HCT116 (cell line): ENCODE measurements around the gene COL18A1. TPM values are rescaled to one million over a fixed set of nuclear protein-coding genes. Genes with fewer than 3 reads are reported as not detected.

Source experiments
- ATAC-seq: fragments of 200-7000 bp; cut with Tn5 transposase; 2 replicates; pipeline ENCODE4 v1.9.1; 2020; ENCODE audit warnings: mild to moderate bottlenecking, moderate library complexity
- BruUV-seq: library from RNA; stranded (reverse); fragments of 400-500 nt; replicated peaks from 2 replicates; lab custom pipeline; 2021; lab: Mats Ljungman, UMichigan
- CTCF ChIA-PET: fragments of 300-600 bp; sonication (Branson Sonifier 250); formaldehyde crosslinking; loops from one replicate; lab custom pipeline; 2021; ENCODE audit warnings: antibody characterized with exemption; lab: Charles Lee
- POLR2A ChIA-PET: fragments of 300-600, 350-600 bp; sonication (Branson Sonifier 250); formaldehyde crosslinking; loops from one replicate; lab custom pipeline; 2021; ENCODE audit warnings: antibody characterized with exemption; lab: Charles Lee
- RAD21 ChIA-PET, 2 experiments: fragments of 300-600 bp; sonication (Branson Sonifier 250); formaldehyde crosslinking; loops; one replicate each; lab custom pipeline; 2023; ENCODE audit warnings: low total read pairs in 2 of 2; ENCODE audit not compliant: uncharacterized antibody in 2 of 2, unreplicated experiment in 2 of 2, low non-redundant PET in 1 of 2; lab: Charles Lee
- DNase-seq: peaks from one replicate; pipeline ENCODE4 v3.0.0-alpha.2; 2010; ENCODE audit warnings: low read depth, low spot score
- H2AFZ ChIP-seq: fragments of 200-600 bp; shearing (Covaris generic), sonication (generic); 2 replicates; pipeline ENCODE4 v1.6.1; 2017; ENCODE audit warnings: low read depth, mixed run types, mixed read lengths, antibody characterized with exemption, low read length; ENCODE audit not compliant: poor library complexity, severe bottlenecking
- H3K27ac ChIP-seq: 2 replicates; pipeline ENCODE4 v1.5.1; 2012; ENCODE audit warnings: low read depth, low read length
- H3K27me3 ChIP-seq: fragments of 200-600 bp; sonication (generic); 2 replicates; pipeline ENCODE4 v1.6.1; 2016; ENCODE audit warnings: mixed run types, low read length, mixed read lengths; ENCODE audit not compliant: insufficient read depth
- H3K36me3 ChIP-seq, 2 experiments: fragments of 200-500 bp in 1 of 2; fragments of 200-600 bp in 1 of 2; sonication (Bioruptor generic) in 1 of 2; sonication (generic) in 1 of 2; 2 replicates each; pipeline versions ENCODE4 v1.5.1 to v1.6.1; 2014 to 2016; ENCODE audit warnings: low read length in 2 of 2, inconsistent platforms in 1 of 2, mixed read lengths in 1 of 2, mixed run types in 1 of 2; ENCODE audit not compliant: insufficient read depth in 2 of 2, control insufficient read depth in 1 of 2
- H3K4me1 ChIP-seq, 2 experiments: fragments of 200-600 bp in 1 of 2; sonication (generic) in 1 of 2; 2 replicates each; pipeline versions ENCODE4 v1.5.1 to v1.6.1; 2012 to 2017; ENCODE audit warnings: low read length in 2 of 2, inconsistent platforms in 1 of 2, mild to moderate bottlenecking in 1 of 2, mixed read lengths in 1 of 2, mixed run types in 1 of 2, moderate library complexity in 1 of 2; ENCODE audit not compliant: insufficient read depth in 2 of 2, control insufficient read depth in 1 of 2
- H3K4me2 ChIP-seq: fragments of 200-600 bp; sonication (generic); 2 replicates; pipeline ENCODE4 v1.6.1; 2017; ENCODE audit warnings: mixed run types, low read length, mixed read lengths
- H3K4me3 ChIP-seq, 2 experiments: fragments of 200-600 bp in 1 of 2; sonication (generic) in 1 of 2; replicated peaks in 1 of 2; 2 replicates each; pipeline ENCODE4 v1.5.1; 2011 to 2016; ENCODE audit warnings: low read length in 2 of 2, control low read depth in 1 of 2, low read depth in 1 of 2, mild to moderate bottlenecking in 1 of 2, mixed read lengths in 1 of 2, mixed run types in 1 of 2
- H3K79me2 ChIP-seq: fragments of 200-600 bp; sonication (generic); 2 replicates; pipeline ENCODE4 v1.6.1; 2017; ENCODE audit warnings: mild to moderate bottlenecking, mixed run types, low read length, moderate library complexity, mixed read lengths; ENCODE audit not compliant: insufficient read depth
- H3K9ac ChIP-seq: fragments of 200-600 bp; sonication (generic); 2 replicates; pipeline ENCODE4 v1.6.1; 2016; ENCODE audit warnings: low read length, mixed read lengths
- H3K9me2 ChIP-seq: fragments of 200-600 bp; sonication (generic), shearing (Covaris generic); 2 replicates; pipeline ENCODE4 v1.6.1; 2017; ENCODE audit warnings: mixed run types, mild to moderate bottlenecking, moderate library complexity; ENCODE audit not compliant: insufficient read depth
- H3K9me3 ChIP-seq, 2 experiments: fragments of 200-500 bp in 1 of 2; fragments of 200-600 bp in 1 of 2; sonication (Bioruptor generic) in 1 of 2; sonication (generic) in 1 of 2; 2 replicates each; pipeline ENCODE4 v1.6.1; 2014 to 2017; ENCODE audit warnings: low read length in 2 of 2, mixed read lengths in 2 of 2, inconsistent platforms in 1 of 2, low read depth in 1 of 2, mild to moderate bottlenecking in 1 of 2, mixed run types in 1 of 2, moderate library complexity in 1 of 2; ENCODE audit not compliant: control insufficient read depth in 1 of 2, insufficient read depth in 1 of 2
- H4K20me1 ChIP-seq: fragments of 200-600 bp; sonication (generic), shearing (Covaris generic); 2 replicates; pipeline ENCODE4 v1.6.1; 2017; ENCODE audit warnings: mixed run types, mild to moderate bottlenecking, moderate library complexity; ENCODE audit not compliant: insufficient read depth
- ELF1 ChIP-seq: IDR thresholded peaks from 2 replicates; pipeline ENCODE4 v1.6.1; 2012; ENCODE audit warnings: low read depth, borderline replicate concordance
- EZH2 ChIP-seq: fragments of 200-600 bp; sonication (generic); IDR thresholded peaks from 2 replicates; pipeline ENCODE4 v1.6.1; 2017; ENCODE audit warnings: antibody characterized with exemption, mixed run types
- EZH2phosphoT487 ChIP-seq: fragments of 200-600 bp; IDR thresholded peaks from 2 replicates; pipeline ENCODE4 v1.6.1; 2018; ENCODE audit warnings: antibody characterized with exemption, borderline replicate concordance
- FOSL1 ChIP-seq: IDR thresholded peaks from 2 replicates; pipeline ENCODE4 v1.6.1; 2012; ENCODE audit warnings: low read depth
- JUND ChIP-seq: IDR thresholded peaks from 2 replicates; pipeline ENCODE4 v1.6.1; 2012
- POLR2A ChIP-seq: IDR thresholded peaks from 2 replicates; pipeline ENCODE4 v1.7.0; 2011; ENCODE audit warnings: borderline replicate concordance; ENCODE audit not compliant: insufficient read depth, insufficient read length; ENCODE audit errors: extremely low read depth
- SIN3A ChIP-seq: IDR thresholded peaks from 2 replicates; pipeline ENCODE4 v1.6.1; 2012; ENCODE audit warnings: low read depth
- SP1 ChIP-seq: IDR thresholded peaks from 2 replicates; pipeline ENCODE4 v1.6.1; 2012; ENCODE audit warnings: low read depth
- SRF ChIP-seq: IDR thresholded peaks from 2 replicates; pipeline ENCODE4 v1.6.1; 2012; ENCODE audit warnings: low read depth
- TCF7L2 ChIP-seq: IDR thresholded peaks from 2 replicates; pipeline ENCODE4 v1.7.0; 2011; ENCODE audit warnings: borderline replicate concordance, inconsistent platforms; ENCODE audit not compliant: insufficient read depth, insufficient read length; ENCODE audit errors: extremely low read depth
- YY1 ChIP-seq: IDR thresholded peaks from 2 replicates; pipeline ENCODE4 v1.6.1; 2011; ENCODE audit warnings: low read length, low read depth, moderate library complexity, mild to moderate bottlenecking; ENCODE audit not compliant: insufficient replicate concordance; ENCODE audit errors: extremely low read depth
- ZFX ChIP-seq: fragments of 450-650 bp; IDR thresholded peaks from 2 replicates; pipeline ENCODE4 v1.6.1; 2017
- intact Hi-C: fragments of 100-400 bp; cut with micrococcal nuclease; formaldehyde crosslinking; loops from 2 replicates; pipeline ENCODE4 v1.10.0; 2022
- total RNA-seq: library from RNA; stranded (reverse); gene quantifications from one replicate; pipeline ENCODE4 v1.2.1, GENCODE V29; 2021; ENCODE audit not compliant: unreplicated experiment
- TF ChIP-seq, protein P1 (sequence below): IDR thresholded peaks from 2 replicates; pipeline ENCODE4 v1.6.1; 2012; ENCODE audit warnings: low read depth
- TF ChIP-seq, protein P2 (sequence below): IDR thresholded peaks from 2 replicates; pipeline ENCODE4 v1.6.1; 2012
- TF ChIP-seq, protein P3 (sequence below): IDR thresholded peaks from 2 replicates; pipeline ENCODE4 v1.6.1; 2012
- TF ChIP-seq, protein P4 (sequence below): IDR thresholded peaks from 2 replicates; pipeline ENCODE4 v1.6.1; 2011; ENCODE audit warnings: mild to moderate bottlenecking, low read length, moderate library complexity; ENCODE audit not compliant: insufficient replicate concordance; ENCODE audit errors: extremely low read depth

COL18A1 gene
- total RNA-seq, 1 experiment from 2014 or later: 59.5 TPM

DNA sequence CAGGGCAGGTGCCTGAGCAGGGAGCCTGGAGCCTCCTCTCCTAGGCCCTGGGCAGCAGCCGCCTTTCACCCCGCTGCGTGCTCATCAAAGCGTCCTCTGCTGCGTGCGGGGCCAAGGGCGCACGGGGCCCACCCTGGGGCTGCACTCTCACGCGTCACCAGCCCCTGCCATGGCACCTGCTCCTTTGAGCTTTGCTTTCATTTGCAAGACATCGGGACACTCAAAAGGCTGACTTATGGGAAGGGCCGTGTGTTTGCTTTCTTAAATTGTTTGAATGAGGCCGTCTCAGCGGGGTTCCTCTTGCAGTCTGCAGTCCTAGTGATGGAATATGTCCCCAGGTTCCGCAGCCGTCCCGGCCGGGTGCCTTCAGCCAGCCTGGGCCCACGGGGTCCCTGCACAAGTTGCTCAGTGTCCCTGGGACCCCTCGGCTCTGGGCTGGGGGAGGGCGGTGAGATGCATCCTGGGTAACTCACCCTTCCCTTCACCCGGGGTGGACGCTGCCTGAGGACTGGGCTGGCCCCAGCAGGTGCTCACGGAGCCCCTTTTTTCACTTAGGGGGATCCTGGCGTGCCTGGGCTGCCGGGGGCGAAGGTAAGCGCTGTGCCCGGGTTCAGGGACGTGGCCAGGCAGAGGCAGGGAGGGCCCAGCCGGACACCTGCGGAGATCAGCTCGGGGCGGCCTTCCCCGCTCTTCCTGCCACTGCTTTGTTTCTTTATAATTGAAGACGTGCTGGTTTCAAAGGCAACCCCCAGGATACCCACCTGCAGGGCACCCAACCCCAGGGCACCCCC is 84.2 kb downstream of the COL18A1 start:
- peaks cover 0 to 4% of the 10 kb centered on the region in 2 experiments; a peak in 2 of 4 replicates for H3K36me3 ChIP-seq
- ATAC-seq (0 out of 2 replicates have a peak, but pooled peaks have one; percentile 14), DNase-seq (no peak)
- no peaks in the 10 kb centered on the region for H3K27me3 ChIP-seq
- H3K9ac ChIP-seq: no peak overlapping the region
- no peaks in the 10 kb centered on the region for H3K9me2 ChIP-seq
- no peaks in the 10 kb centered on the region for H3K79me2 ChIP-seq
- H3K4me3 ChIP-seq: no peak overlapping the region
- no peaks in the 10 kb centered on the region for H4K20me1 ChIP-seq
- no peaks in the 10 kb centered on the region for H3K4me1 ChIP-seq
- ChIA-PET RAD21 (no interaction called here), POLR2A (no interaction called here), CTCF (no interaction called here)
- intact Hi-C loops: no loop called here
- no peak overlapping the region for H2AFZ ChIP-seq
- BruUV-seq: no TSS peak
- TF ChIP-seq SP1 (no peak), ELF1 (no peak), FOSL1 (no peak), YY1 (no peak), JUND (no peak), EZH2phosphoT487 (no peak), SIN3A (no peak), TCF7L2 (no peak), EZH2 (no peak), SRF (no peak), ZFX (no peak), POLR2A (no peak)
- TF ChIP-seq, protein P1, sequence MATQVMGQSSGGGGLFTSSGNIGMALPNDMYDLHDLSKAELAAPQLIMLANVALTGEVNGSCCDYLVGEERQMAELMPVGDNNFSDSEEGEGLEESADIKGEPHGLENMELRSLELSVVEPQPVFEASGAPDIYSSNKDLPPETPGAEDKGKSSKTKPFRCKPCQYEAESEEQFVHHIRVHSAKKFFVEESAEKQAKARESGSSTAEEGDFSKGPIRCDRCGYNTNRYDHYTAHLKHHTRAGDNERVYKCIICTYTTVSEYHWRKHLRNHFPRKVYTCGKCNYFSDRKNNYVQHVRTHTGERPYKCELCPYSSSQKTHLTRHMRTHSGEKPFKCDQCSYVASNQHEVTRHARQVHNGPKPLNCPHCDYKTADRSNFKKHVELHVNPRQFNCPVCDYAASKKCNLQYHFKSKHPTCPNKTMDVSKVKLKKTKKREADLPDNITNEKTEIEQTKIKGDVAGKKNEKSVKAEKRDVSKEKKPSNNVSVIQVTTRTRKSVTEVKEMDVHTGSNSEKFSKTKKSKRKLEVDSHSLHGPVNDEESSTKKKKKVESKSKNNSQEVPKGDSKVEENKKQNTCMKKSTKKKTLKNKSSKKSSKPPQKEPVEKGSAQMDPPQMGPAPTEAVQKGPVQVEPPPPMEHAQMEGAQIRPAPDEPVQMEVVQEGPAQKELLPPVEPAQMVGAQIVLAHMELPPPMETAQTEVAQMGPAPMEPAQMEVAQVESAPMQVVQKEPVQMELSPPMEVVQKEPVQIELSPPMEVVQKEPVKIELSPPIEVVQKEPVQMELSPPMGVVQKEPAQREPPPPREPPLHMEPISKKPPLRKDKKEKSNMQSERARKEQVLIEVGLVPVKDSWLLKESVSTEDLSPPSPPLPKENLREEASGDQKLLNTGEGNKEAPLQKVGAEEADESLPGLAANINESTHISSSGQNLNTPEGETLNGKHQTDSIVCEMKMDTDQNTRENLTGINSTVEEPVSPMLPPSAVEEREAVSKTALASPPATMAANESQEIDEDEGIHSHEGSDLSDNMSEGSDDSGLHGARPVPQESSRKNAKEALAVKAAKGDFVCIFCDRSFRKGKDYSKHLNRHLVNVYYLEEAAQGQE: no peak
- TF ChIP-seq, protein P2, sequence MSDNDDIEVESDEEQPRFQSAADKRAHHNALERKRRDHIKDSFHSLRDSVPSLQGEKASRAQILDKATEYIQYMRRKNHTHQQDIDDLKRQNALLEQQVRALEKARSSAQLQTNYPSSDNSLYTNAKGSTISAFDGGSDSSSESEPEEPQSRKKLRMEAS: no peak
- TF ChIP-seq, protein P3, sequence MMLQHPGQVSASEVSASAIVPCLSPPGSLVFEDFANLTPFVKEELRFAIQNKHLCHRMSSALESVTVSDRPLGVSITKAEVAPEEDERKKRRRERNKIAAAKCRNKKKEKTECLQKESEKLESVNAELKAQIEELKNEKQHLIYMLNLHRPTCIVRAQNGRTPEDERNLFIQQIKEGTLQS: no peak
- TF ChIP-seq, protein P4, sequence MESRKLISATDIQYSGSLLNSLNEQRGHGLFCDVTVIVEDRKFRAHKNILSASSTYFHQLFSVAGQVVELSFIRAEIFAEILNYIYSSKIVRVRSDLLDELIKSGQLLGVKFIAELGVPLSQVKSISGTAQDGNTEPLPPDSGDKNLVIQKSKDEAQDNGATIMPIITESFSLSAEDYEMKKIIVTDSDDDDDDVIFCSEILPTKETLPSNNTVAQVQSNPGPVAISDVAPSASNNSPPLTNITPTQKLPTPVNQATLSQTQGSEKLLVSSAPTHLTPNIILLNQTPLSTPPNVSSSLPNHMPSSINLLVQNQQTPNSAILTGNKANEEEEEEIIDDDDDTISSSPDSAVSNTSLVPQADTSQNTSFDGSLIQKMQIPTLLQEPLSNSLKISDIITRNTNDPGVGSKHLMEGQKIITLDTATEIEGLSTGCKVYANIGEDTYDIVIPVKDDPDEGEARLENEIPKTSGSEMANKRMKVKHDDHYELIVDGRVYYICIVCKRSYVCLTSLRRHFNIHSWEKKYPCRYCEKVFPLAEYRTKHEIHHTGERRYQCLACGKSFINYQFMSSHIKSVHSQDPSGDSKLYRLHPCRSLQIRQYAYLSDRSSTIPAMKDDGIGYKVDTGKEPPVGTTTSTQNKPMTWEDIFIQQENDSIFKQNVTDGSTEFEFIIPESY: no peak
- no peaks in the 10 kb centered on the region for H3K9me3 ChIP-seq
- H3K4me2 ChIP-seq: no peak overlapping the region
- no peak overlapping the region for H3K27ac ChIP-seq
